ENCODE data around the gene ZNF442.
"Not testable (repeated sequence)": the region's sequence is repeated elsewhere in the genome, so short reads cannot be mapped to it uniquely, and the experiment has no call there.

The ZNF442 gene

GRCh38 chr19:12330340-12330739 is 35.1 kb downstream of the ZNF442 start:
- no peak for DNase-seq (ENCODE audit: low read depth)

GRCh38 chr19:12325690-12326089 is 39.8 kb downstream of the ZNF442 start:
- no peak for DNase-seq (ENCODE audit: low read depth)

- no peak for DNase-seq (ENCODE audit: low read depth)
These were observed 46.6 kb downstream of the ZNF442 start for GRCh38 chr19:12318782-12319413.

- no peak for DNase-seq (ENCODE audit: low read depth)
These were observed 50.9 kb downstream of the ZNF442 start for GRCh38 chr19:12314553-12314952.

GRCh38 chr19:12308891-12309290 is 56.6 kb downstream of the ZNF442 start:
- not testable (repeated sequence) for DNase-seq (ENCODE audit: low read depth)

All from activated T-cell treated with anti-CD3 and anti-CD28 coated beads for 48 hours (primary cell).